ENCODE measurements around the gene WDR7.

- TF ChIP-seq POLR2A (IDR thresholded peaks at IDR 0.05) (no peak), CTCF (IDR thresholded peaks at IDR 0.05) (no peak), POLR2AphosphoS5 (IDR thresholded peaks at IDR 0.05) (no peak), EP300 (IDR thresholded peaks at IDR 0.05) (no peak)
Observed at GRCh38 chr18:57023275-57023882, 372.2 kb downstream of the WDR7 start.

Measured in gastroesophageal sphincter (tissue), 3 donors.